Stimulated activated CD8-positive, alpha-beta memory T cell treated with anti-CD3 and anti-CD28 coated beads, Interleukin-7, amount 100 ng/mL, for 24 hours (primary cell): ENCODE data around the gene EIF3D.
"Not testable (repeated sequence)": the region's sequence is repeated elsewhere in the genome, so short reads cannot be mapped to it uniquely, and the experiment has no call there.

Experiments used
- DNase-seq: peaks from one replicate; pipeline ENCODE4 v3.0.0-alpha.2; 2020; ENCODE audit warnings: low read depth

Gene EIF3D

DNA sequence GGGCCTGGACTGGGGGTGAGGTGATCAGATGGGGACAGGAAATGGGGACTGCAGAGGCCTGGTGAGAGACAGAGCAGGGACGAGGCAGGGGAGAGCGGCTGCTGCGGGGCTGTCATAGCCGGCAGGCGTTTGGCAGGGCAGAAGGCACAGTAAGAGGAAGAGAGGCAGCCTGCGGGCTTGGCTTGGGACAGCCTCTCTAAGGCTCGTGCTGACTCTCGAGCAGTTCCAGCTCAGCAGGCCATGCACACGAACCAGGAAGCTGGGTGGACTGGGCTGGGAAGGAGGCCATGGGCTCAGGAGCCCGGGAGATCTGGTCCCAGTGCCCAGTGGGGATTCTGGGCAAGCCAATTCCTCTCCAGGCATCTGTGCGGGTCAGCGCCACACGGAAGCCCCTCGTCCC lies 19.6 kb upstream of the EIF3D start:
- no peak for DNase-seq

DNA sequence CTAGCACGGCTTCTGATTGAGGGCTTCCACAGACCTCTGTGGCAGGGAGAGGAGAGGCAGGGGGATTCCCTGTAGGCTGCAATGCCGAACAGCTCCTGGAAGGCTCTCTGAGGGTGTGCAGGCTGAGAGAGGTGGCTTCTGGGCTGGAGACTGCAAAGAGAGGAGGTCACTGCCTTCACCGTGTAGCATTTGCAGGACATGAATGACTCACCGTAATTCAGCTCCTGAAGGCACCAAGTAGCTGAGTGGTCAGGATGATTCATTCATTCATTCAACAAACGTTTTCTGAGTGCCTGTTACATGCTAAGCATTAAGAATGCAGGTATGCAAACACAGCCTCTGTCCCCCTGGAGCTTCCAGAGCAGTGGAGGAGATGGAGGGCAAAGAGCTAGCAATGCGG lies 18.0 kb upstream of the EIF3D start:
- no peak for DNase-seq

DNA sequence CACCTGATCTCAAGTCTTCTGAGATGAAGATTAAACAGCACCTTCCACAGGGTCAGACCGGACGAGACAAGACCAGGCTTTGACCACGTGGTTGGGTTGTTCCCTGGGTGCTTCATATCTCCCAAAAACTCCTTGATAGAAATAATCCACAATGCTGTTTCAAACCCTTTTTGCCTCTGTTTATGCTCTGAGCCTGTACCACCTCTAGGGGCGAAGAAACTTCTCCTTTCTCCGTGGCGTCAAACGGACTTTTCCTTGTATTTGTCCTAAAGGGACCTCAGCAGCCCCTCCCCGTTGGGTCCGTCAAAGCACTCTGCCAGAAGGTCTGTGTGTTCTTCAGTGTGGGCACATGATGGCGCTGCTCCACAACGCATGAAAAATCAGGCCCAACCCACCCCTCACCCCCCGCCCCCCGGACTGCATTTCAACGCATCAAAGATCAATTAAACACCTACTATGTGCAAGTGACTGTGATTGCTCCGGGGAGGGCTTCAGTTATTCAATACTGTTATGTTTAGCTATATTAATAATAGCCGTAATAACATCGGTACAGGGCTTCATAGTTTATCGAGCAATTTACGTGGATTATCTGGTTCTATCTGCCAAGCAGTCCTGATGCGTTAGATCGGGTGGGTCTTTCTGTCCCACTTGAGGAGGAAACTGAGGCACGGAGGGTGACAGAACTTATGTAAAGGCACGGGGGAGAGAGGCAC lies 17.3 kb upstream of the EIF3D start:
- no peak for DNase-seq

DNA sequence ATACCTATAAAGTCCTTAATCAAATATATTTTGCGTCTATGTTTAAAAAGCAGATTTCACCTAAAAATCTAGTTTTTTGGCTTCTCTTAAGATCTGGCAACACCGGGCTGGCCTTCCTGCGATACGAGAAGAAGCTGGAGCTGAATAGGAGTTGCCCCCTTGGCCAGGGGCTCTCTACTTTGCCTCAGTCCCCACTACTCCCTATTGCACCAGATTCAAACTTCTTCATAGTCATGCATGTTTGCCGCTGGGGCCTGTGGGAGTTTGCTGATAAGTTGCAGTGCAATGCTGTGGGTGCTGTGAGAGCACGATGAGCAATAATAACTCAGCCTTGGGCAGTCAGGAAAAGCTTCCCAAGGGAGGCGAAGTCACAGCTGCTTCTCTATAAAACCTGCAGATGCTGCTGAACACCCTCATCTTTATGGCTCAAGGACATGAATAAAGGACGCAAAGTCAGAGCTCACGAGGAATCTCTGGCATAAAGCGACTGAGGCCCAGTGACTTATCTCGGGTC lies 15.2 kb upstream of the EIF3D start:
- DNase-seq, result no peak

DNA sequence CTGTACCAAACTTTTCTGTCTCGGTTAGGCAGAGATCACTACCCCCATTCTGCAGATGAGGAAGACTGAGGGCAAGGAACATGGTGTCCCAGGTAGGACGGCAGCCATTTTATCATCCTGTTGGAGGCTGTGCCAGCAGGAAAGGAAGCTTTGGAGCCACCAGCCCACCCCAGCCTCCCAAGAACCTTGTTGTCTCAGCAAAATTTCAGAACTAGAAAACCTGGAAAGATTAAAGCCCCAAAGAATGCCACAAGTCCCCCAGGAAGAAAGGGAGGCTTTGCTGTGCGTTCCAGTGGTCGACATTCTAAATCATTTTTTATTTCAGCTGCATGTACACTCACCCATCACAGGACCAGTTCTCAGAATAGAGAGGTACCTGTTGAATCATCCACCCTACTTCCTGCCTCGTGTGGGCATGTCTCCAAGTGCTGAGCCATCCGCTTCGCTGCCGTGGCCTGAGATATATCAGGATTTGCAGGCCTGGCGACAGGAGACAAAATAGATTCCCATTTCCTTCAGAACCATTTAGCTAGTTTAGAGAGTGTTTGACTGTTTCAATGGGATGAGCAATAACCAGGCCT lies 13.0 kb upstream of the EIF3D start:
- no peak for DNase-seq

DNA sequence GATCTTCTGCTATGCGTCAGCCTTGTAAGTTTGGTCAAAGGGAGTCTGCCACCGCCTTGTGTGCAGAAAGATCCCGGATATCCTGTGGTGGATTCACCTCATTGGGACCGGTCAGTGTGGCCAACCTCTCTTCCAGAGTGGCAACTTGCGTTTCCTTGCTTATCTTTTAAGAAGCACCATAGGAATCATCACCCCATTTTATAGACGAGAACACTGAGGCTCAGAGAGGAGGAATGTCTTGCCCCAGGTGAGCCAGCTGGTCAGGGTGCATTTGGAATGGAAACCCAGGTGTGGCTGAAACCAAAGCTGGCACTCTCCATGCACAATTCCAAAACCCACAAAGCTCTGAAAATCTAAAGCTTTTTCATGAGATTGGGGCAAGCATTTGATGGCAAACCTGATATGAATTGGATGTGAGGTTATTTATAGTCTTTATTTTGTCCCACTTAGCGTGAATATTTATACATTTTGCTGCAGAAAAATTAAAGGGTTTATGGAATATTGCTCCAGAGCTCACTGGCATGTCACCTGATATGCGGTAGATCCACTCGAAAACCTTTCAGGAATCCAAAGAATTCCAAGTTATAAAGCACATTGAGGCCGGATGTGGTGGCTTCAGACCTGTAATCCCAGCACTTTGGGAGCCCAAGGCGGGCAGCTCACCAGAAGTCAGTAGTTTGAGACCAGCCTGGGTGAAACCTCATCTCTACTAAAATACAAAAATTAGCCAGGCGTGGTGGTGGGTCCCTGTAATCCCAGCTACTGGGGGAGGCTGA lies 12.1 kb upstream of the EIF3D start:
- DNase-seq, result no peak

DNA sequence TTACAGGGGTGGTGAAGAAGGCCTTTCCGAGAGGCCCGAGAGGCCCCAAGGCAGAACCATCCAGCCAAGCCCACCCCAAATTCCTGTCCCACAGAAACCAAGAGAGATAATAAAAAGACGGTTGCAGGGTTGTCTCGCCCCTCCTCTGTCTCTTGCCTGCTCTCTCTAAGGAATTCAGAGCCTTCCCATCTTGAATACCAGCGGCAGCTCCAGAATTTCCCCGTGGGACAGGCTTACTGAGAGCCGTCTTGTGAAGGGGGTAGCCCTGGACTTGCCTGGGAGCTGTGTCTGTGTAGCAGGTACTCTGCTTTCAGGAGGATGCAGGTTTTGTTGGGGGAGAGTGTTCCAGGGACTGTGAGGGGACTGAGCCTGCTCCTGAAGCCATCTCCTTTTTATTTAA lies 9.6 kb upstream of the EIF3D start:
- DNase-seq, result no peak

DNA sequence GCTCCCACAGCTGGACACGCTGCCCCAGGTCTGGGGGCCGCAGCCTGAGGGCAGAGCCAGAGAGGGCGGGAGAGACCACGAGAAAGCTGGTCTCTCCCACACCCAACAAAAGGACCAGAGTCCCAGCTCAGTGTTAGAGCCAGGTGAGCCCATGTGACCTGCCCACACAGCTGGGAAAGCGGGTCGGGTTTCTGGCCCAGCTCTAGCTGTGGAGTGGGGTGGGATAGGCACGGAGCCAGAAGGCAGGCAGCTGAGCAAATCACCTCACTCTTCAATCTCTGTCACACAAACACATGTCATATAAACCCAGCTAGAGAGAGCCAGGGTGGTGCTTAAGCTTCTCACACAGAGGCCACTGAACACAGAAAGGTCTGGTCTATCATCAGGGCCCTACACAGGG lies 7.8 kb upstream of the EIF3D start:
- no peak for DNase-seq

DNA sequence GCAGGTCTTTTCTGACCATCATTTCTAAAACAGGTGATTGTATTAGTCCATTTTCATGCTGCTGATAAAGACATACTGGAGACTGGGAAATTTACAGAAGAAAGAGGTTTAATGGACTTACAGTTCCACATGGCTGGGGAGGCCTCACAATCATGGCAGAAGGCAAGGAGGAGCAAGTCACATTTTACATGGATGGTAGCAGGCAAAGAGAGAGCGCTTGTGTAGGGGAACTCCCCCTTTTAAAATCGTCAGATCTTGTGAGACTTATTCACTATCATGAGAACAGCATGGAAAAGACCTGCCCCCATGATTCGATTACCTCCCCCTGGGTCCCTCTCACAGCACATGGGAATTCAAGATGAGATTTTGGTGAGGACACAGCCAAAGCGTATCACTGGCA lies 4.4 kb upstream of the EIF3D start:
- not testable (repeated sequence) for DNase-seq

DNA sequence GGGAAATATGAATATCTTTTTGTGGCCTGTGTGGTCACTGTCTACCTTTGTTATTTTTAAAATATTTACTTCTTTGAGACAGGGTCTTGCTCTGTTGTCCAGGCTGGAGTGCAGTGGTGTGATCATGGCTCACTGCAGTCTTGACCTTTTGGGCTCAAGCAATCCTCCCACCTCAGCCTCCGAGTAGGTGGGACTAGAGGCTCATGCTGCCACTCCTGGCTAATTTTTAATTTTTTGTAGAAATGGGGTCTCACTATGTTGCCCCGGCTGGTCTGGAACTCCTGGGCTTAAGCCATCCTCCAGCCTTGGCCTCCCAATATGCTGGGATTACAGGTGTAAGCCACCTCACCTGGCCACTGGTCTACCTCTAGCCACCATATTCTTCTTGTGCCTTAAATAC lies 3.5 kb upstream of the EIF3D start:
- DNase-seq, result no peak

DNA sequence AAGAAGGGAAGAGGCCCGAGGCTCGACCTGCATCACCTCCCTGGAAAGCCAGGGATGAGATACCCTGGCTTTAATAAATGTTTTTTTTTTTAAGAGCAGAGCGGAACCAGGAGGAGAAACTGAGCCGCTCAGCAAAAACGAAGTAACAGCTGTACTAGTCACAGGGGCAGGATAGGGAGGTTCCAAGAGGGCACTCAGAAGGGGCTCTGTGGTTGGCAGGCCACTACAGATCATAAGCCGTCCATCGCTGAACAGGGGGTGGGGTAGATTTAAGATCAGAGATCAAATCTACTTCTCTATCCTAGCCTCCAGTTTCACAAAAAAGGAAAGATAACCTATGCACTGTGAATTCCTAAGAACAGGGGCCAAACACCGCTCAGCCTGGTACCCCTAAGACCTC lies 625 bp downstream of the EIF3D start:
- DNase-seq, result no peak

DNA sequence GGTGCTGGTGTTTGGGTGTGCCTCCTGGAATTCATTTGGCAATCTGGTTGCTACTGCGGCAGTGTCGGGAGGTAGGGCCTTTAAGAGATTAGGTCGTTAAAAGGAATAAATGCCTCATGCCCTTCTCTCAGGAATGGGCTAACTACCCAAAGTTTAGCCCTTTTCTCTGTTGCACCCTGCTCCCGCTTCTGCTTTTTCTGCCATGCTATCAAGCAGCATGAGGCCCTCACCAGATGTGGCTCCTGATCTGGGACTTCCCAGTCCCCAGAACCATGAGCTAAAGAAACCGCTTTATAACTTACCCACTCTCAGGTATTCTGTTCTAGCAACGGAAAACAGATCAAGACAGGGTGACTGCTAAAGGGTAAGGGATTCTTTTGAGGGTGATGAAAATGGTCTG lies 6.3 kb downstream of the EIF3D start:
- DNase-seq, result no peak

DNA sequence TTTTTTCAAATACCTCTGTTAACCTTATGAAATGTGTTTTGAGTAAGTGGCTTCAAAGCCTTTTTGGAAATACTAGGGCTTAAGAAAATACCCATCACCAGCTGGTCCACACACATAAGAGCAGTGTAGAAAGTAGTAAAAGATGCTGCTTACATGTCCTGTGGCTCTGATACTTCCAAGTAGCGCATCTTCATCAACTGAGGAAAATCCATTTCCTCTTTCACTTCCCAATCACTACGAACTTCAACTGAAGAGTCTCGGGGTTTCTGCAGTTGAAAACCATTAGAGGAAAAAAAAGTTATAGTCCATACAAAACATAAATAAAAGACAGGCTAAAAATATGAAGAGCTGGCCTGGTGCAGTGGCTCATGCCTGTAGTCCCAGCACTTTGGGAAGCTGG lies 8.5 kb downstream of the EIF3D start:
- DNase-seq, result no peak

DNA sequence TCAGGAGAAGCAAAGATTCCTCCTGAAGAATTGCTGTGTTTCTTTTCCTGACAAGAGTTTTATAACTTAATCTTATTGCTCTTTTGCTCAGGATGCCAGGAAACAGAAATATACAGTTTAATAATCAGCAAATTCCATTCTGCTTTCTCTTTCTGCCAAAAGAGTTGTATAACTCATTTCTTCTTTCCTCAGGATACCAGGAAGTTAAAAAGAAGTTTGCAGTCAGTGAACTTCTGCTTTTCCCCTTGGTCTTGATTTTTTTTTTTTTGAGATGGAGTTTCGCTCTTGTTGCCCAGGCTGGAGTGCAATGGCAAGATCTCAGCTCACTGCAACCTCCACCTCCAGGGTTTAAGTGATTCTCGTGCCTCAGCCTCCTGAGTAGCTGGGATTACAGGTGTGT lies 9.1 kb downstream of the EIF3D start:
- not testable (repeated sequence) for DNase-seq

DNA sequence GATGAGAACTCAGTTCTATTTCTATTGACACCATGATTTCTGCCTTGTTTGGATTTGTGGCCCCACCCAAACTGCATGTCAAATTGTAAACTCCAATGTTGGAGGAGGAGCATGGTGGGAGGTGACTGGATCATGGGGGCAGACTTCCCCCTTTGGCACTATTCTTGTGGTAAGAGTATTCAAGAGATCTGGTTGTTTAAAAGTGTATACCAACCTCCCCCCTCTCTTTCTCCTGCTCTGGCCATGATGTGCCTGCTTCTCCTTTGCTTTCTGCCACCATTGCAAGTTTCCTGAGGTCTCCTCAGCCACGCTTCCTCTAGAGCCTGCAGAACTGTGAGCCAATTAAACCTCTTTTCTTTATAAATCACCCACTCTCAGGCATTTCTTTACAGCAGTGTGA lies 14.2 kb downstream of the EIF3D start:
- DNase-seq, result no peak

DNA sequence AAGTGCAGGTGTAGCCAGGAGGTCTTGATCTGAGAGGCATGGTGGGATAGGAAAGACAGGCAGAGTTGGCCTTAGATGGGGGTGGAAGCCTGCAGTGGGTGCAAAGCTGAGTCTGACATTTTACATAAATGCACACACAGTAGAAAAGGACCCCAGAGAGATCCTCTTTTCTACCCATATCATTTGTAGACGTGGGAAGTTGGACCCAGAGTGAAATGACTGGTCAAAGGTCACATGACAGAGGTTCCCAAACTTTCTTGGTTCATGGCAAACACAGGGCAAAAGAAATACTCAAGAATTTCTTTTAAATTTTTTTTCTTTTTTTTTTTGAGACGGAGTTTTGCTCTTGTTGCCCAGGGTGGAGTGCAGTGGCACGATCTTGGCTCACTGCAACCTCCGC lies 16.0 kb downstream of the EIF3D start:
- DNase-seq, result no peak

DNA sequence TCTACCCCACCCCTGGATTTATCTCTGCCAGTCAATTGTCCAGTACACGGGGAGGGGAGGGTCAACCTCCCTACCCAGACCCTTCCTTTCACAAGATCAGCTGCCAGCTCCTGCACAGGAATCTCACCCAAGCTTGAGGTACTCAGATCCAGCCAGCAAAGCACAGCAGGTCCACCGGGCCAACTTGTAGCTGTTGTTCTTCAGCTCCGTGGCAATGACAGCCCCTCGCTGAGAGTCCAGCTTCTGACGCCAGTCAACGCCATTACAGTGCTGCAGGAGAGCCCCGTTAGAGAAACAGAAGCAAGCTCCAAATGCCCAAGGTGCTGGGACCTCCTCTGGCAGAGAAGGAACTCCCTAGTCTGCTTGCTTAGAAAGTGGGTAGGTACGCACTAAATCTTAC lies 16.6 kb downstream of the EIF3D start:
- no peak for DNase-seq

DNA sequence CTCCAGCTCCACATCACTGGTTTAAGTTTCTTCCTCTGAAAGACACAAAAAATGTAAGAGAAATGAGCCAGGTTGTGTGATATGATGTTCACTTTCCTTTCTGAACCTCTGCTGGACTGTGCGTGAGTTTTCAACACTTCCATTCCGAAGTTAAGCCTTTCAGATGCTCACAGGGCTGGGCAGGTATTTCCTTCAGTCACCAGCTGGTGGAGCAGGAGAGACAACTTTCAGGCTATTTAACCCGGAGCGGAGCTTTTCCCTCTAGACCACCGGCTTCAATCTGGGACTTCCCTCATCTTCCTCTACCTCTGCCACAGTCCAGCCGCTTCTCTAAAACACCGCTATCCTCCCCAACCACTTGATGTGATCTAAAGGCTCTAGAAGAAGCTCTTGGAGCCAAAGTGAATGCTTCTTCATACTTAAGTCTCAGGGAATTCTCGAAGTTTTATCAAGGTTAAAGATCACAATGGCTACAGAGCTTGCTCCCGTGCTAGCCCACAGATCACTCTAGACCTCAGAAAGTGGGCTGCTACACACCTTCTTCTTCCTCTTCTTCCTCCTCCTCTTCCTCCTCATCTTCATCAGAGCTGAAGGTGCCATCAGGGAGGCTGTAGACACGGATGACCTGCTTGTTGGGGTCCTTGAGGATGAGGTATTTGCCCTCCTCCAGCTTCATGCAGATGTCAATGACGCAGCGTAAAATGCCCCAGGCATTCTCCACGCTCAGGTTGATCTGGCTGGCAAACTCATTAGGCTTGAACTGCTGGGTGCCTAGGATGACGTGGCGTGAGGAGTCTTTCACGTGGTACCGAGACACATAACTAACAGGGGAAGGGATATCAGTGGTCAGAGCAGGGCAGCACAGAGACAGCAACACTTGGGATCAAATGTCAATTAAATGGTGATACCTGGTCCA lies 17.7 kb downstream of the EIF3D start:
- DNase-seq, result no peak

DNA sequence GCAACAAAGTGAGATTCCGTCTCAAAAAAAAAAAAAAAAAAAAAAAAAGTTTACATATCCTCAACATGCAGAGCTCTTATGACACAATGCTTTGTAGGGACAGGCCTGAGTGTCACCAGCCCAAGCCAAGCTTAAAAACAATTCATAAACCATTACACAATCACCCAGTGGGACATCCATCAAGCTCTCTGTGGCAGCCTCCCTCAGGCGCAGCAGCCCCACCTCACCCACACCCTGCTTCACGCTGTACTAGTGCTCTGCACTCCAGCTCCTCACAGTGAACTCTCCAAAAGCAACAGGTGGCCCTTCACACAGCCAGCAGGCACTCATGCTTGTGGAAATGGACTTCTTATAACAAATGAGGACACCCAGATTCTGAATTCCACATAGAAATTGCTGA lies 18.6 kb downstream of the EIF3D start:
- no peak for DNase-seq

DNA sequence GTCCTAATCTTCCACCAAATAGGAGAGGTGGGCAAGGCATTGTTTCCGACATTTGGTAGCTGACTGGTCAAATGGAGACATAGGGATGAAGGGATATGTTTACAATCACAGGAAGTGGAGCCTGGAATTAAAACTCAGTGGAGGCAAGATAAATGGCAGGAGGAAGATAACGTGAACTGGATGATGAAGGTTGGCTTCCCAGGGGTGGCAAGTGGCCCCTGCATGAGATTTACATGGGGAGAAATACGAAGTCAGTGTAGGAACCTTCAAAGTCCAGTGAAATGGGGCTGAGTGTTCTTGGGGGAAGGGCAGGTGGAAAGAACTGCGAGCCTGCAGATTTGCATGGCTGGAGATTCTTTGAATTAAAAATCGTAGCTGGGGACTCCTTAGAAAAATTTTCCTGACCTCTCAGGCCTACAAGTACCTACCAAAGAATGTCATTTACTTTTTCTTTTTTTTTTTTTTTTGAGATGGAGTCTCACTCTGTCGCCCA lies 21.4 kb downstream of the EIF3D start:
- no peak for DNase-seq

DNA sequence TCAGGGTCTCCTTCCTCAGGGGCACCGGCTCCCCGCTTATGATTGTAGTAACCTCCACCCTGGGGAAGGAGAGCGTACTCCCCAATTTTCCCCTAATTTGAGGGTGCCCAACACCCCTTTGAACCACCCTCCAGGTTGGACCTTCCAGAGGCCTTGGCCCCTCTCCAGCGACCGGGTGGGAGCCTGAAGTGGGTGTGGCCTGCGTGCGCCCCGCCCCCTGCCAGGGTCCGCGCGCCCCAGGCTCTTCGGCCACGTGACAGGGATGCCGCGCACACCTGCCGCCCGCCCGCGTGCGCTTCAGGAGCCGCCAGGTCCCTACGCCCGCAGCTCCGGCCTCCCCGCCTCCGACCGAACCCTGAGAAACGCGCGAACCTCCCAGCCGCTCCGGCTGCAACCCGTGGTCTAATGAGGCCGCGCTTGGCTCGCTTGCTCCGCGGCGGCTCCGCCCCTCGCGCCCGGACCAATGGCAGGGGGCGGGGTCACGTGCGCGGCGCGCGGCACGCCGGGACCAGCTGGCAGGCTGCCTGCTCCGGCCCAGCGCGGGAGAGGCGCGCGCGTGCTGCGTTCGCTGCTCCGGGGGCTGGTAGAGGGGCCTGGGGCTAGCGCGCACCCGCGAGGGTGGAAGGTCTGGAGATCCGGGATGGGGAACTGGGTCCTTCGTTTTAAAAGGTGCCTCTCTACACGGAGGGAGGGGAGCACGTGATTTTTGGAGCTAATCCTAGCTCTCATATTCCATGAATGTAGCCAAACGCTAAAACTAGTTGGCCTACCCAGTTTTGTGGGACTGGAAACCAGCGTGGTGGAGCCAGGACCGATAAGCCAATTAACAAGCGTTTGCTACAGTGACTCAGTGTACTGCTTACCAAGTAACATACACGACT lies 22.1 kb downstream of the EIF3D start, which contains the start of gene FOXRED2:
FOXRED2 (minus strand) TSS at position 404 of the 881 bp plus-strand sequence. CDS start 618 bp downstream, outside the sequence.
- DNase-seq, result peak; percentile 68
